ENCODE measurements around the gene CPNE7. TPM values are rescaled to one million over a fixed set of nuclear protein-coding genes. Genes with fewer than 3 reads are reported as not detected.

Gene CPNE7
- polyA plus RNA-seq, 3 donors = not detected

GRCh38 chr16:89571636-89572035, 3.9 kb upstream of the CPNE7 start:
- no peak overlapping the region for H3K27ac ChIP-seq (ENCODE audit: low read depth in 1 of 2, low read length in 2 of 2)
- Mint-ChIP-seq H3K9me3 (peaks cover 0 to 2% (median 0%) of the 10 kb centered on the region in 7 donors), H3K4me1 (peaks cover 12% of the 10 kb centered on the region), H3K27ac (no peak overlapping the region), H3K36me3 (peaks cover 3 to 5% of the 10 kb centered on the region in 2 donors), H3K27me3 (ENCODE audit: low read depth in 3 of 3) (peaks cover 33 to 47% (median 33%) of the 10 kb centered on the region in 3 donors), H3K4me3 (peak overlapping the region in 1 of 2 donors; percentile 31)
- intact Hi-C loops (cut with micrococcal nuclease) = loop anchor here in 1 of 2 donors (10.0 kb wide), 1 partner anchor 73 kb away; no protein-coding TSS in a partner anchor
- H3K4me2 ChIP-seq (replicated peaks; ENCODE audit: extremely low read depth, low read length, poor library complexity, severe bottlenecking) = no peak overlapping the region
- H3K9ac ChIP-seq (ENCODE audit: insufficient read depth, low read length, poor library complexity, severe bottlenecking) = no peak overlapping the region
- H3K4me1 ChIP-seq (ENCODE audit: control insufficient read depth in 1 of 2, insufficient read depth in 2 of 2, low read length in 2 of 2) = peaks cover 10 to 20% of the 10 kb centered on the region in 2 donors
- H2AFZ ChIP-seq (ENCODE audit: insufficient read depth, low read depth, low read length, poor library complexity, severe bottlenecking) = no peak overlapping the region
- WGBS (ENCODE audit: insufficient coverage) = 88% methylated on average over 17 of the region's 18 CpGs
- no peak for DNase-seq
- no peaks in the 10 kb centered on the region for H3K9me3 ChIP-seq (replicated peaks in 1 of 2; ENCODE audit: control insufficient read depth in 1 of 2, insufficient read depth in 1 of 2, low read length in 2 of 2)
- H3K36me3 ChIP-seq (replicated peaks in 1 of 2; ENCODE audit: control insufficient read depth in 1 of 2, insufficient read depth in 2 of 2, low read length in 2 of 2) = no peaks in the 10 kb centered on the region
- H3K4me3 ChIP-seq (replicated peaks in 1 of 3; ENCODE audit: low read depth in 2 of 3, low read length in 3 of 3) = no peak overlapping the region
- no peak for TF ChIP-seq CTCF (IDR thresholded peaks at IDR 0.05)
- no peaks in the 10 kb centered on the region for H3K79me2 ChIP-seq (ENCODE audit: insufficient read depth, low read length)
- H4K20me1 ChIP-seq (ENCODE audit: insufficient read depth, low read length) = no peaks in the 10 kb centered on the region
- H3K27me3 ChIP-seq (ENCODE audit: control insufficient read depth in 2 of 2, insufficient read depth in 2 of 2, low read length in 2 of 2) = peaks cover 15 to 31% of the 10 kb centered on the region in 2 donors

GRCh38 chr16:89572073-89572484, 3.5 kb upstream of the CPNE7 start:
- WGBS (ENCODE audit: insufficient coverage) = 19% methylated on average over 14 of the region's 14 CpGs
- Mint-ChIP-seq H3K27me3 (ENCODE audit: low read depth in 3 of 3) (peaks cover 38 to 52% (median 38%) of the 10 kb centered on the region in 3 donors), H3K4me3 (peak overlapping the region in 1 of 2 donors; percentile 42), H3K4me1 (peaks cover 12% of the 10 kb centered on the region), H3K9me3 (peaks cover 0 to 2% (median 0%) of the 10 kb centered on the region in 7 donors), H3K36me3 (peaks cover 3 to 5% of the 10 kb centered on the region in 2 donors), H3K27ac (no peak overlapping the region)
- no peaks in the 10 kb centered on the region for H3K9me3 ChIP-seq (replicated peaks in 1 of 2; ENCODE audit: control insufficient read depth in 1 of 2, insufficient read depth in 1 of 2, low read length in 2 of 2)
- no peak overlapping the region for H3K4me2 ChIP-seq (replicated peaks; ENCODE audit: extremely low read depth, low read length, poor library complexity, severe bottlenecking)
- peaks cover 10 to 20% of the 10 kb centered on the region in 2 donors for H3K4me1 ChIP-seq (ENCODE audit: control insufficient read depth in 1 of 2, insufficient read depth in 2 of 2, low read length in 2 of 2)
- no peaks in the 10 kb centered on the region for H3K36me3 ChIP-seq (replicated peaks in 1 of 2; ENCODE audit: control insufficient read depth in 1 of 2, insufficient read depth in 2 of 2, low read length in 2 of 2)
- peaks cover 15 to 35% of the 10 kb centered on the region in 2 donors for H3K27me3 ChIP-seq (ENCODE audit: control insufficient read depth in 2 of 2, insufficient read depth in 2 of 2, low read length in 2 of 2)
- DNase-seq = no peak
- H3K9ac ChIP-seq (ENCODE audit: insufficient read depth, low read length, poor library complexity, severe bottlenecking) = no peak overlapping the region
- H3K27ac ChIP-seq (ENCODE audit: low read depth in 1 of 2, low read length in 2 of 2) = no peak overlapping the region
- H3K4me3 ChIP-seq (replicated peaks in 1 of 3; ENCODE audit: low read depth in 2 of 3, low read length in 3 of 3) = no peak overlapping the region
- no peak for TF ChIP-seq CTCF (IDR thresholded peaks at IDR 0.05)
- no peaks in the 10 kb centered on the region for H4K20me1 ChIP-seq (ENCODE audit: insufficient read depth, low read length)
- no peaks in the 10 kb centered on the region for H3K79me2 ChIP-seq (ENCODE audit: insufficient read depth, low read length)
- intact Hi-C loops (cut with micrococcal nuclease) = loop anchor here in 1 of 2 donors (10.0 kb wide), 1 partner anchor 73 kb away; no protein-coding TSS in a partner anchor
- no peak overlapping the region for H2AFZ ChIP-seq (ENCODE audit: insufficient read depth, low read depth, low read length, poor library complexity, severe bottlenecking)
